K562 (cell line): ENCODE measurements around the gene TMEM131. TPM values are rescaled to one million over a fixed set of nuclear protein-coding genes. Genes with fewer than 3 reads are reported as not detected.

Source experiments
- ATAC-seq: fragments of 200-7000 bp; cut with Tn5 transposase; 3 replicates; pipeline ENCODE4 v1.9.1; 2020; ENCODE audit warnings: moderate library complexity
- BruUV-seq: library from RNA; stranded (reverse); fragments of 400-500 nt; replicated peaks from 2 replicates; lab custom pipeline; 2021; lab: Mats Ljungman, UMichigan
- CTCF ChIA-PET: fragments of 300-600 bp; formaldehyde crosslinking; extraction: SDS; loops from one replicate; lab custom pipeline; 2021; ENCODE audit warnings: low intra/inter-chr PET ratio; lab: Yijun Ruan, JAX
- POLR2A ChIA-PET: fragments of 300-600, 350-650 bp; sonication (Branson Sonifier 250); formaldehyde crosslinking; extraction: SDS; loops from one replicate; lab custom pipeline; 2021; ENCODE audit warnings: antibody characterized with exemption, inconsistent platforms; lab: Yijun Ruan, JAX
- DNase-seq, 4 experiments: peaks; one replicate each; pipeline versions ENCODE4 v3.0.0 to v3.0.0-alpha.2; 2011 to 2018; ENCODE audit warnings: low spot score in 3 of 4, mixed read lengths in 3 of 4; ENCODE audit errors: extremely low read depth in 1 of 4
- FAIRE-seq: peaks from 2 replicates; lab custom pipeline; 2011; peaks lifted over from hg19 to GRCh38; lab: Jason Lieb, UNC
- H2AFZ ChIP-seq: 2 replicates; pipeline ENCODE4 v1.6.0; 2011; ENCODE audit warnings: low read depth, low read length, control low read depth, inconsistent platforms
- H3K27ac ChIP-seq: fragments of 200-600 bp; 3 replicates; pipeline ENCODE4 v1.8.0; 2011; ENCODE audit warnings: low read depth, mild to moderate bottlenecking, control low read depth, inconsistent platforms, low read length, moderate library complexity, mixed read lengths; ENCODE audit errors: extremely low read depth
- H3K27me3 ChIP-seq, 2 experiments: fragments of 300-600 bp in 1 of 2; 2 replicates in 1 of 2; 3 replicates in 1 of 2; pipeline versions ENCODE4 v1.6.0 to v1.8.0; 2011; ENCODE audit warnings: inconsistent platforms in 2 of 2, low read length in 2 of 2, mild to moderate bottlenecking in 1 of 2, mixed read lengths in 1 of 2, moderate library complexity in 1 of 2; ENCODE audit not compliant: control insufficient read depth in 2 of 2, insufficient read depth in 2 of 2
- H3K36me3 ChIP-seq: fragments of 300-600 bp; 3 replicates; pipeline ENCODE4 v1.8.0; 2011; ENCODE audit warnings: mild to moderate bottlenecking, low read length, inconsistent platforms; ENCODE audit not compliant: control insufficient read depth, insufficient read depth
- H3K4me1 ChIP-seq, 2 experiments: fragments of 200-600 bp in 1 of 2; replicated peaks in 1 of 2; 2 replicates in 1 of 2; 3 replicates in 1 of 2; pipeline versions ENCODE4 v1.5.1 to v1.8.0; 2011; ENCODE audit warnings: inconsistent platforms in 2 of 2, low read length in 2 of 2, mild to moderate bottlenecking in 1 of 2, mixed read lengths in 1 of 2, moderate library complexity in 1 of 2; ENCODE audit not compliant: control insufficient read depth in 2 of 2, insufficient read depth in 2 of 2
- H3K4me2 ChIP-seq: 2 replicates; pipeline ENCODE4 v1.6.1; 2011; ENCODE audit warnings: low read length, control low read depth, inconsistent platforms, mixed read lengths; ENCODE audit not compliant: insufficient read depth
- H3K4me3 ChIP-seq: fragments of 200-600 bp; sonication (generic), shearing (Covaris generic); 2 replicates; pipeline ENCODE4 v1.5.1; 2016; ENCODE audit warnings: control low read depth, inconsistent platforms
- H3K79me2 ChIP-seq: fragments of 200-600 bp; 3 replicates; pipeline ENCODE4 v1.8.0; 2011; ENCODE audit warnings: low read length, inconsistent platforms; ENCODE audit not compliant: control insufficient read depth, insufficient read depth
- H3K9ac ChIP-seq, 2 experiments: 2 replicates each; pipeline versions ENCODE4 v1.6.0 to v1.6.1; 2011; ENCODE audit warnings: low read depth in 2 of 2, low read length in 2 of 2, control low read depth in 1 of 2, inconsistent platforms in 1 of 2, mild to moderate bottlenecking in 1 of 2, mixed read lengths in 1 of 2; ENCODE audit not compliant: insufficient read depth in 1 of 2
- H3K9me1 ChIP-seq: one replicate; pipeline ENCODE4 v1.6.0; 2011; ENCODE audit warnings: inconsistent platforms, mild to moderate bottlenecking, low read length, moderate library complexity; ENCODE audit not compliant: control insufficient read depth, insufficient read depth
- H3K9me3 ChIP-seq: replicated peaks from 2 replicates; pipeline ENCODE4 v1.5.1; 2011; ENCODE audit warnings: low read depth, low read length, inconsistent platforms; ENCODE audit not compliant: control insufficient read depth, insufficient read depth
- H4K20me1 ChIP-seq: replicated peaks from 2 replicates; pipeline ENCODE4 v1.6.1; 2011; ENCODE audit warnings: low read length, inconsistent platforms, mixed read lengths; ENCODE audit not compliant: control insufficient read depth, insufficient read depth
- NR2F6 ChIP-seq: fragments of 450-650 bp; formaldehyde crosslinking; IDR thresholded peaks from 2 replicates; pipeline ENCODE4 v1.4.0; 2020; ENCODE audit warnings: mild to moderate bottlenecking
- ZBTB7A ChIP-seq: IDR thresholded peaks from 2 replicates; pipeline ENCODE4 v1.6.1; 2011; ENCODE audit warnings: low read depth, mild to moderate bottlenecking, low read length, moderate library complexity, borderline replicate concordance; ENCODE audit not compliant: control insufficient read depth
- WGBS: fragments of 100-300 bp; shearing (Covaris generic); methylation state at CpG from one replicate; pipeline ENCODE4 v1.1.6; 2016; ENCODE audit warnings: low coverage, mixed read lengths; ENCODE audit not compliant: insufficient coverage; ENCODE audit errors: missing lambda C conversion rate; 5-methylcytosine and 5-hydroxymethylcytosine counted together
- in situ Hi-C: fragments of 300-500 bp; cut with MboI; formaldehyde crosslinking; loops from 4 replicates; pipeline ENCODE4 v1.15.0; 2018; ENCODE audit warnings: inconsistent platforms, mixed read lengths
- intact Hi-C: fragments of 100-400 bp; cut with micrococcal nuclease; formaldehyde crosslinking; loops from 2 replicates; pipeline ENCODE4 v1.14.2; 2022
- polyA plus RNA-seq, 8 experiments: library from polyadenylated mRNA; depleted of rRNA in 4 of 8; stranded (reverse) in 5 of 8; unstranded in 3 of 8; fragments of >200 nt; fragmentation: Nextera tagmentation in 2 of 8; fragmentation: Illumina TruSeq in 1 of 8; extraction: Ambion mirVana in 2 of 8; extraction: Trizol in 1 of 8; gene quantifications; 2 replicates each; pipeline versions ENCODE4 v1.2.1 to v1.2.3, GENCODE V29; 2011 to 2014; ENCODE audit warnings: inconsistent platforms in 1 of 8, missing spikeins in 1 of 8
- total RNA-seq, 7 experiments: library from RNA; depleted of rRNA in 6 of 7; stranded (reverse); fragments of >200 nt in 6 of 7; fragmentation: Illumina TruSeq in 2 of 7; extraction: Trizol in 2 of 7; gene quantifications; 2 replicates each; pipeline versions ENCODE4 v1.2.1 to v1.2.3, GENCODE V29; 2011 to 2021; ENCODE audit warnings: low replicate concordance in 1 of 7

The TMEM131 gene
- total and polyA plus RNA-seq, 9 of the 15 experiments (the other 6 are each of a cell fraction or from before 2014, with no cell fraction given) = 2.5 to 21.1 (median 12.4) TPM

DNA sequence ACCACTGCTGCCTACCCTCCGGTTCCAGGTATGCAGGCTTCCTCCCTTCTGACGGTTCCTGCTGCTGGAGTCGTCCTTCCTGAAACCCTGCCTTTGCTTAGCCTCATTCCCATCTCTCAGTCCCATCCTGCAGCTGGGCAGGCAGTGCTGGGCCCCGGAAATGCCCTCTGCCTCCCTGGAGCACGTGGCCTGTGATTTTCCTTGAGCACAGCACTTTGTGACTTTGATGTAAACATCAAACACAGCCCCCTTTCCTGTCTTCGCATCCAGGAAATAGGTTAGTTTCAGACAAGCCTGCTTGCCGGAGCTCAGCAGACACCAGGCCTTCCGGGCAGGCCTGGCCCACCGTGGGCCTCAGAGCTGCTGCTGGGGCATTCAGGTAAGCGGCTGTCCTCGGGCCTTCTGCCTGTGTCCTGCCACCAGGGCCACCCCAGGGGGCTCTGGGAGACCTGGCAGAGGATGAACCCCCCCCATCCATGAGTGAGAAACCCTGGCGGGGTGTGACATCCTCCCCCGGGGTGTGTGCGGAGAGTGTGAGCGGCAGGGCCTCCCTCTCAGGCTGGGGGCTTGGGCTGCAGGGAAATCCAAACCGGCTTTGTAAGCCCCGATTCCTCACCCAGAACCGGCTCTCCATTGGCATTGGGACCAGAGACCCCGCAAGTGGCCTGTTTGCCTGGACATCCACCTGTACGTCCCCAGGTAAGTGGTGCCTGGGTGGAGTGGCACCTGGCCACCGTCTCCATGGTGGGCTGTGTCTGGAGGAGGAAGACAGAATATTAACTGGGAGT lies 282.3 kb downstream of the TMEM131 start, which contains the start of gene ZAP70:
Gene ZAP70, plus strand, starts transcription at position 281 of the 788 bp plus-strand sequence. CDS start 10,461 bp downstream, outside the sequence.
- TF ChIP-seq ZBTB7A (0 out of 2 replicates have a peak, but pooled peaks have one; percentile 17), NR2F6 (CRISPR knock-in tag) (no peak)
- TF ChIP-seq, all 486 proteins: peak for 1
- no peak within 1 kb of the TSS for H3K4me3 ChIP-seq
- H3K9ac ChIP-seq = peak within 1 kb of the TSS in 1 of 2 experiments; percentile 78; a peak in 2 of 4 replicates
- ATAC-seq (no peak), DNase-seq (no peak), FAIRE-seq (no peak)
- peaks cover 0 to 2% of the 10 kb centered on the region in 2 experiments; a peak in 2 of 5 replicates for H3K27me3 ChIP-seq
- in situ Hi-C loops = no loop called here
- peaks cover 3% of the 10 kb centered on the region for H3K9me1 ChIP-seq
- no peak within 1 kb of the TSS for H3K4me2 ChIP-seq
- no peaks in the 10 kb centered on the region for H3K36me3 ChIP-seq
- POLR2A ChIA-PET = interaction anchor here (1.0 kb wide), 1 partner anchor 8 kb away, joined by 3 read pairs; no protein-coding TSS in a partner anchor
- WGBS = 69% methylated on average over 16 of the region's 21 CpGs
- no TSS peak for BruUV-seq
- CTCF ChIA-PET = no interaction called here
- H4K20me1 ChIP-seq = peaks cover 4% of the 10 kb centered on the region; the same call in 1 of the 2 replicates
- H3K4me1 ChIP-seq = peaks cover 24 to 48% of the 10 kb centered on the region in 2 experiments
- intact Hi-C loops = no loop called here
- H2AFZ ChIP-seq = 0 out of 2 replicates have a peak within 1 kb of the TSS, but pooled peaks have one; percentile 8
- H3K9me3 ChIP-seq = no peaks in the 10 kb centered on the region; the same call in 1 of the 2 replicates
- H3K79me2 ChIP-seq = no peaks in the 10 kb centered on the region
- H3K27ac ChIP-seq = no peak within 1 kb of the TSS
